Stimulated activated CD4-positive, alpha-beta T cell treated with anti-CD3 and anti-CD28 coated beads, Interleukin-4, amount 100 ng/mL, for 48 hours (primary cell): ENCODE data around the gene PODXL2.

Source experiments
- DNase-seq, 2 donors: peaks; one replicate each; pipeline ENCODE4 v3.0.0-alpha.2; 2020; ENCODE audit warnings: low read depth in 2 of 2

PODXL2 gene

GRCh38 chr3:127628426-127628787, 578 bp upstream of the PODXL2 start:
- DNase-seq, result no peak

- no peak for DNase-seq
These were observed 750 bp downstream of the PODXL2 start for GRCh38 chr3:127629467-127630403.

GRCh38 chr3:127630811-127631714, 2.1 kb downstream of the PODXL2 start:
- DNase-seq, result no peak

- no peak for DNase-seq
These were observed 3.2 kb downstream of the PODXL2 start for GRCh38 chr3:127632035-127632820.

GRCh38 chr3:127634653-127635052, 5.7 kb downstream of the PODXL2 start:
- DNase-seq, result no peak

- DNase-seq, result no peak
These were observed 8.6 kb downstream of the PODXL2 start for GRCh38 chr3:127637546-127637945.

GRCh38 chr3:127637971-127638370, 9.0 kb downstream of the PODXL2 start:
- no peak for DNase-seq

GRCh38 chr3:127639173-127640041, 10.4 kb downstream of the PODXL2 start:
- no peak for DNase-seq

GRCh38 chr3:127640042-127640355, 11.0 kb downstream of the PODXL2 start:
- no peak for DNase-seq

GRCh38 chr3:127644641-127645370, 15.8 kb downstream of the PODXL2 start:
- DNase-seq, result no peak

- no peak for DNase-seq
These were observed 16.5 kb downstream of the PODXL2 start for GRCh38 chr3:127645371-127646015.

GRCh38 chr3:127646501-127647046, 17.6 kb downstream of the PODXL2 start:
- no peak for DNase-seq

GRCh38 chr3:127647166-127647844, 18.3 kb downstream of the PODXL2 start:
- no peak for DNase-seq

GRCh38 chr3:127647845-127648204, 18.8 kb downstream of the PODXL2 start:
- DNase-seq, result no peak

- no peak for DNase-seq
These were observed 21.3 kb downstream of the PODXL2 start for GRCh38 chr3:127650236-127650635.

GRCh38 chr3:127651516-127652172, 22.7 kb downstream of the PODXL2 start:
- DNase-seq, result no peak

- no peak for DNase-seq
These were observed 23.4 kb downstream of the PODXL2 start for GRCh38 chr3:127652246-127652995.

GRCh38 chr3:127654374-127654773, 25.4 kb downstream of the PODXL2 start:
- DNase-seq, result no peak
